ENCODE data around the gene IQSEC1.

IQSEC1 gene

DNA sequence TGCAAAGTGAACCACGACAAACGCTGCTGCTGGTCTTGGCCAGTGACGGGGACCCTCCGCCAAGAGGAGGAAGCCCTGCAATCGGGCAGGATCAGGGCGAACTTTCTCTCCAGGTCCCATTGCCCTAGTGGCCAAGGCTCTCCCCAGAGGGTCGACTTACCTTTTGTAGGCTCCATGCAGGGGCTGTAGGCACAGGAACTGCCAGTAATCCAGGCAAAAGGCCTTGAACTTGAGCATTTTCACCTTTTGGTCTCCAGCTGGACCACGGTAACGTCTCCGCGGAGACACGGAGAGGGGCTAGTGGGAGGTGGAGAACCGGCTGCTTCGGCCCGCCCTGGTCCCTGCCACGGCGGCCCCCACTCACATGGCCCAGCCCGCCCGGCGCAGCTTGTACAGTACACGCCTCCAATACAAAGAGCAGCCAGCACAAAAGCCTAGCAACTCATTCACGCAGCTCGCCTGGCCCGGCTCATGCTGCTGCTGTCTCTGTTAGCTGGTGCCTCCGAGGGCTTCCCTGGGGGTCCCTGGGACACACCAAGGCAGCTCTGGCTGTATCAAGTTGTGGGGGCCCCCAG lies 31.0 kb downstream of the IQSEC1 start:
- no peak overlapping the region for H3K27ac ChIP-seq
- no peak for DNase-seq (ENCODE audit: low spot score)
- TF ChIP-seq, protein P1, sequence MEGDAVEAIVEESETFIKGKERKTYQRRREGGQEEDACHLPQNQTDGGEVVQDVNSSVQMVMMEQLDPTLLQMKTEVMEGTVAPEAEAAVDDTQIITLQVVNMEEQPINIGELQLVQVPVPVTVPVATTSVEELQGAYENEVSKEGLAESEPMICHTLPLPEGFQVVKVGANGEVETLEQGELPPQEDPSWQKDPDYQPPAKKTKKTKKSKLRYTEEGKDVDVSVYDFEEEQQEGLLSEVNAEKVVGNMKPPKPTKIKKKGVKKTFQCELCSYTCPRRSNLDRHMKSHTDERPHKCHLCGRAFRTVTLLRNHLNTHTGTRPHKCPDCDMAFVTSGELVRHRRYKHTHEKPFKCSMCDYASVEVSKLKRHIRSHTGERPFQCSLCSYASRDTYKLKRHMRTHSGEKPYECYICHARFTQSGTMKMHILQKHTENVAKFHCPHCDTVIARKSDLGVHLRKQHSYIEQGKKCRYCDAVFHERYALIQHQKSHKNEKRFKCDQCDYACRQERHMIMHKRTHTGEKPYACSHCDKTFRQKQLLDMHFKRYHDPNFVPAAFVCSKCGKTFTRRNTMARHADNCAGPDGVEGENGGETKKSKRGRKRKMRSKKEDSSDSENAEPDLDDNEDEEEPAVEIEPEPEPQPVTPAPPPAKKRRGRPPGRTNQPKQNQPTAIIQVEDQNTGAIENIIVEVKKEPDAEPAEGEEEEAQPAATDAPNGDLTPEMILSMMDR (conservative IDR thresholded peaks at IDR 0.05; ENCODE audit: low read depth) = no peak
- POLR2A ChIA-PET (ENCODE audit: low non-redundant PET) = no interaction called here
- CTCF ChIA-PET = no interaction called here

DNA sequence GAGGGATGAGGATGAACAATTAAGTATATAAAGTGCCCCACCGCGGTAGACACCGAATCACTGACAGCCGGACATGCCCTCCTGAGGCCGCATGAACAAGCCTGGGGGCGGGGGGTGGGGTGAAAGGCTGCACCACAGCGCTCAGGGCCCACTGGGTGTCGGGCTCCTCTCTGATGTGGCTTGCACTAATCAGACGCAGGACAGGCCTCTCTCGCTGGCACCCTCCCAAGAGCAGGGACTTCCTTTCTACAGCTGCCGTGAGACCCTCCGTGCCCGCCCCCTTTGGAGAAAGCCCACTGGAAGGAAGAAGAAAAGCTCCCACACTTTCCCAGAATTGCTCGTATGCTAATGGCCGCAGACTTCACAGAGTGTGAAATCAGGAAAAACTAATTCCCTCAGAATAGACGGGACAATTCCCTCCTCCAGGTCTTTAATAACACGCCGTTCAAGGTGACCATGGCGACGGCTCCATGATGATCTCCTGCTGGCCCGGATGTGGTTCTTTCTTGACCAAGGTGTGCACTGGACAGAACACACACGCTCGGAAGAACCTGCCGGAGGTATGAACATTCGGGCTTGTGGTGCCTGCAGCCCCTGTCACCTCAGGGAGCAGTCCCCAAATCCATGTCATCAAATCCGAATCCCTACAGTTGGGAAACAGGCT lies 32.0 kb downstream of the IQSEC1 start:
- POLR2A ChIA-PET (ENCODE audit: low non-redundant PET) = interaction anchor here (0.5 kb wide), 1 partner anchor 313 kb away, joined by 3 read pairs; no protein-coding TSS in a partner anchor
- DNase-seq (ENCODE audit: low spot score) = no peak
- no peak overlapping the region for H3K27ac ChIP-seq
- CTCF ChIA-PET = no interaction called here
- TF ChIP-seq, protein P1 (conservative IDR thresholded peaks at IDR 0.05; ENCODE audit: low read depth) = no peak

DNA sequence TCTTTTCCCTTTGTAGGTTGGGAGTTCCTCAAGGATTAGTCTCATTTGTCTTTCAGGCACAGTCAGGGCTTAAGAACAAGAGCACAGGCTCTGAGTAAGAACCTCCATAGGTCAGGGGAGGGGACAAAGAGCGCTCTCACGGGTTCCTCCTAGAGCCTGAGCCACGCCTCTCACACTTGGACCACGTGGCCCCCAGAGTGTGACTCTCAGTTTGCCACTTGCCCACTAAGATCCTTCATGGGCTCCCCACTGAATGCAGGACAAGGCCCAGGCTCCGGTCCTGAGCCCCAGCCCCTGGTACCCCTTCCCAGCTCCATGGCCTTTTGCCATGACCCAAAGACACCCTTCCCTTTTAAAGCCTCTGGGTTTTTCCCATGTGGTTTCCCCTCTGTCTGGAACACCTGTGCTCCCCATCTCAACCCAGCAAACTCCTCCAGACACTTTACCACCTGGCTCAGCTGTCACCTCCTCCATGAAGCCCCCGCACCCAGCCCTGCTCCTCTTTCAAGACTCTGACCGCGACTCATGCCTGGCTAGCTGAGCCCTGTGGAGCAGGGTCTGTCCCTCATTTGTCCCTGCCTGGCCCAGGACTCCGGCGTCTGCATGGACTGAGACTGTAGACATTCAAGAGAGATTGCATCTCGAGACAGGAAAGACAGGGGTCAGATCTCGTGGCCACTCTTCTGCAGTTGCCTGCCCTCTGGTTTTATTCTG lies 32.7 kb downstream of the IQSEC1 start:
- ChIA-PET POLR2A (ENCODE audit: low non-redundant PET) (no interaction called here), CTCF (interaction anchor here (1.4 kb wide), 1 partner anchor 45 kb away, joined by 4 read pairs; no protein-coding TSS in a partner anchor)
- TF ChIP-seq, protein P1 (conservative IDR thresholded peaks at IDR 0.05; ENCODE audit: low read depth) = no peak
- no peak overlapping the region for H3K27ac ChIP-seq
- DNase-seq (ENCODE audit: low spot score) = no peak

DNA sequence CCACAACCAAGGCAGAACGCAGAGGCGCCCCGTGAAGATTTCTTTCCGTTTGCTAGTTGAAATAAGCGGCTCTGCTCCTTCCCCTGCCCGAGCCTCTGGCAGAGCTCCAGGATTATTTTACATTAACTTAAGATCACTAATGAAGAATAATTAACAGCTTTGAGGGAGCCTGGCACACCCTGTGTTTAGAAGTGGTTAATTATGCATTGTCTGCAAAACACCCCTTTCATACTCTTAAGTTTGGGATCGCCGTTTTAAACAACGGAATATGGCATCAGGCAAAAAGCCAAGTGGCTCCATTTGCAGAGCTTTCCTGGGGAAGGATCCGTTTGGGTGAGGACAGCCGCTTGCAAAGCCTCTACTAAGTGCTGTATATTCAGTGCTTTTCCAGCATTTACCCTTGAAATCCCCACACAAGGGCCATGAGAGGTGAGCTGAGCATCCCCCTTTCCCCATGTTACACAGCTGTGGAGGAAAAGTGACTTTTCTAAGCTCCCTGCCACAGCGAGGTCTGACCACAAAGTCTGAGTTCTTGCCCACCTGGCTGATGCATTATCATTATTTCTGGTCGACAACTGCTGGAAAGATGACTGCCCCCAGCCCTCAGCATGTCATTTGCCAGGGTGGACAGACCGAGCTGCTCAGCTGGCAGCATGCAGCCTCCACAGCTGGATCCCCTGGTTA lies 33.9 kb downstream of the IQSEC1 start:
- no peak overlapping the region for H3K27ac ChIP-seq
- no peak for DNase-seq (ENCODE audit: low spot score)
- POLR2A ChIA-PET (ENCODE audit: low non-redundant PET) = no interaction called here
- CTCF ChIA-PET = interaction anchor here (0.6 to 1.4 kb wide), 5 partner anchors 26 to 606 kb away, joined by 3 to 4 read pairs (median 3); no protein-coding TSS in a partner anchor
- TF ChIP-seq, protein P1 (conservative IDR thresholded peaks at IDR 0.05; ENCODE audit: low read depth) = no peak

DNA sequence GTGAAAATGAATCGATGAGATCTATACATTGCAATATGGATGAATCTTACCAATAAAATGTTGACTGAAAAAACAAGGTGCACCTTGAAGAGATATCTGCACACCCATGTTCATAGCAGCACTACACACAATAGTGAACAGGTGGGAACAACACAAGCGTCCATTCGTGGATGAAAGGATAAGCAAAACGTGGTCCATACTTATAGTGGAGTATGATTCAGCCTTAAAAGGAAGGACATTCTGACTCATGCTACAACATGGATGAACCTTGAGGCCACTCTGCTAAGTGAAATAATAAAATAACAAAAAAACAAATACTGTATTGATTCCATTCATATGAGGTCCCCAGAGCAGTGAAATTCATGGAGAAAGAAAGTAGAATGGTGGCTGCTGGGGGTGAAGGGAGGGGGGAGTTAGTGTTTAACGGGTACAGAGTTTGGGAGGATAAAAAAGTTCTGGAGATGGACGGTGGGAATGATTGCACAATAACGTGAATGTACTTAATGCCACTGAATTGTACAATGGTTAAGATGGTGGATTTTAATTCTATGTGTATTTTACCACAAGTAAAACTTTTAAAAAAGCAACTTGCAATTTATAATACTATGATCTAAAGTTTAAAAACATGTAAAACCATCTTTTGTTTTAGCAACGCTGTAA lies 35.6 kb downstream of the IQSEC1 start:
- TF ChIP-seq, protein P1 (conservative IDR thresholded peaks at IDR 0.05; ENCODE audit: low read depth) = no peak
- POLR2A ChIA-PET (ENCODE audit: low non-redundant PET) = no interaction called here
- no peak for DNase-seq (ENCODE audit: low spot score)
- H3K27ac ChIP-seq = no peak overlapping the region
- CTCF ChIA-PET = no interaction called here

DNA sequence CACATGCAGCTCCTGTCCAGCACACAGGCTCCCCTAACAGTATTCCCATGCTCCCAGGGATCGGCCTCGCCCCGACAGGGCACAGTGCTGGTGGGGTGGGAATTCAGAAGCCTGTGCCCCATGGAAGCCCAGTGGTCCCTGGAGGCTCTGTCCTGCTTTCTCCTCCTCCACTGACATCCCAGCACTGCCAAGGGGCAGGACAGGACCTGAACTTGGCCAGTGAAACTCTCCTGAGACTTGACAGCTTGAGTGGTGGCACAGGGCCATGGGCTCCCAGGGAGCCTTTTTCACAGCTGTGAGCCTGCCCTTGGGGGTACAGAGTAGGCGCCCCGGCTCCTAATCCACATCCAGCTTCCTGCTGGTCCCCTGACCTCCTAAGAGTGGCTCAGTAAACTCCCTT lies 38.4 kb downstream of the IQSEC1 start:
- CTCF ChIA-PET = no interaction called here
- POLR2A ChIA-PET (ENCODE audit: low non-redundant PET) = no interaction called here
- no peak overlapping the region for H3K27ac ChIP-seq
- TF ChIP-seq, protein P1 (conservative IDR thresholded peaks at IDR 0.05; ENCODE audit: low read depth) = no peak
- DNase-seq (ENCODE audit: low spot score) = no peak
